Hematopoietic multipotent progenitor cell treated with erythropoietin and hydrocortisone succinate and interleukin-3 and kit ligand, for 4 days (in vitro differentiated cells): ENCODE results near the gene IFT22.
"Not testable (repeated sequence)": the region's sequence is repeated elsewhere in the genome, so short reads cannot be mapped to it uniquely, and the experiment has no call there.

Source experiments
- DNase-seq: peaks from one replicate; pipeline ENCODE4 v3.0.0-alpha.2; 2015

IFT22 gene

GRCh38 chr7:101277155-101277554, 44.5 kb downstream of the IFT22 start:
- no peak for DNase-seq

GRCh38 chr7:101273206-101273605, 48.4 kb downstream of the IFT22 start:
- no peak for DNase-seq

GRCh38 chr7:101271021-101271420, 50.6 kb downstream of the IFT22 start:
- no peak for DNase-seq

GRCh38 chr7:101269664-101270063, 51.9 kb downstream of the IFT22 start:
- DNase-seq = no peak

- peak; percentile 73 for DNase-seq
Observed at GRCh38 chr7:101265622-101266516, 55.7 kb downstream of the IFT22 start.

- not testable (repeated sequence) for DNase-seq
Observed at GRCh38 chr7:101264102-101264706, 57.4 kb downstream of the IFT22 start.
